OCI-LY3 (cell line): ENCODE measurements around the gene PLLP.

Experiments
- CTCF ChIP-seq: fragments of 200-600, 300-600 bp; sonication (generic); IDR thresholded peaks from 2 replicates; pipeline ENCODE4 v1.5.1; 2014; ENCODE audit warnings: antibody characterized with exemption, low read length, low read depth
- EZH2phosphoT487 ChIP-seq: fragments of 200-600 bp; shearing (Covaris generic); IDR thresholded peaks from 2 replicates; pipeline ENCODE4 v1.6.1; 2018; ENCODE audit warnings: antibody characterized with exemption, mixed run types, low read depth

GRCh38 chr16:57305159-57305811 is 20.8 kb upstream of the PLLP start:
- TF ChIP-seq CTCF: no peak
- no peak for TF ChIP-seq EZH2phosphoT487
